Suprapubic skin (tissue), 4 donors: ENCODE measurements around the gene RASA2. TPM values are rescaled to one million over a fixed set of nuclear protein-coding genes. Genes with fewer than 3 reads are reported as not detected.

Experiments
- DNase-seq, 2 donors: peaks; one replicate each; pipeline ENCODE4 v3.0.0-alpha.2; 2019; ENCODE audit warnings: low spot score in 2 of 2
- H3K27ac ChIP-seq: fragments of 200-600 bp; sonication (generic); one replicate; pipeline ENCODE4 v1.5.1; 2019
- H3K27me3 ChIP-seq: fragments of 200-600 bp; sonication (generic); one replicate; pipeline ENCODE4 v1.5.1; 2019
- H3K36me3 ChIP-seq: fragments of 200-600 bp; sonication (generic); one replicate; pipeline ENCODE4 v1.5.1; 2019
- H3K4me1 ChIP-seq: fragments of 200-600 bp; sonication (generic); one replicate; pipeline ENCODE4 v1.5.1; 2019
- H3K4me3 ChIP-seq: fragments of 200-600 bp; sonication (generic); one replicate; pipeline ENCODE4 v1.5.1; 2019; ENCODE audit warnings: mild to moderate bottlenecking
- H3K9me3 ChIP-seq: fragments of 200-600 bp; sonication (generic); one replicate; pipeline ENCODE4 v1.5.1; 2019
- EP300 ChIP-seq: sonication (generic); formaldehyde crosslinking; IDR thresholded peaks from one replicate; pipeline ENCODE4 v1.6.1; 2017; ENCODE audit warnings: antibody characterized with exemption
- POLR2A ChIP-seq, 2 donors: fragments of 450-650 bp; IDR thresholded peaks; one replicate each; pipeline ENCODE4 v1.6.1; 2017; ENCODE audit warnings: antibody characterized with exemption in 2 of 2, mild to moderate bottlenecking in 2 of 2, moderate library complexity in 2 of 2
- POLR2AphosphoS5 ChIP-seq, 3 donors: sonication (generic); formaldehyde crosslinking; IDR thresholded peaks; one replicate each; pipeline ENCODE4 v1.6.1; 2017; ENCODE audit warnings: antibody characterized with exemption in 3 of 3
- WGBS: methylation state at CpG from one replicate; pipeline ENCODE4 v1.1.5; 2018; 5-methylcytosine and 5-hydroxymethylcytosine counted together
- total RNA-seq, 4 donors: library from RNA; depleted of rRNA; stranded (reverse); fragments of >200 nt; gene quantifications; one replicate each; pipeline ENCODE4 v1.1.0, GENCODE V29; 2016
- TF ChIP-seq, protein P1 (sequence below), 2 donors: fragments of 200-600 bp in 1 of 2; fragments of 450-650 bp in 1 of 2; sonication (generic) in 1 of 2; IDR thresholded peaks; one replicate each; pipeline ENCODE4 v1.5.1; 2016 to 2019; ENCODE audit warnings: antibody characterized with exemption in 2 of 2, mild to moderate bottlenecking in 1 of 2, moderate library complexity in 1 of 2

RASA2 gene
- total RNA-seq, 4 donors from 2014 or later: 14.3 to 48.6 (median 24.0) TPM

DNA sequence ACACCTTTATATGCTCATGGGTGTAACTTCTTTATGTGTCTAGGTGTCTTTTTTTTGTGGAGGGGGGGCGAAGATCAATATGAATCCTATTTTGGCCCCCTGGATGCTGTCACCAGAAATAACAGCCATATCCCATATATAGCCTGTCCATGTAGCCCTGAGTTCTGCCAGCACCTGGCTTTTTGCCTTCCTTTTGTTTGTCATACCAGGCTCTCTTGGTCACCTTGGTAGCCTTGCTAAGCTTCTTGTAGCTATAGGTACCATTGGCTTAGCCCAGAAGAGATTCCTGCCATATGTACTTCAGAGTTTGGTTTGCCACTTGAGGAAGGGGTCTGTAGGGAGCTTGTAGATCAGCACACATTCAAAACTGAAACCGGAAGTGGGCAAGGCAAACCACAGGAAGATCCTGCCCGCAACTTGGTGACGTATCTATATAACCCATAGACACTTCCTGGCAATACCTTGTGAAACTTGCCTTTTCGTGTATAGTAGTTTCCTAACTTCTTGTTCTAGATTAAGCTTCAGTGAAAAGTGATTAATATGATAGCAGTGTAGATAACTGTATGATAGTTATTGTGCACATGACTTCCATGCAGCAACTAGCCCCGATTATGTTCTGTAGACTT, 11.9 kb downstream of the RASA2 start:
- WGBS: 75% methylated on average over 6 of the region's 6 CpGs
- Histone ChIP-seq H3K36me3 (no peaks in the 10 kb centered on the region), H3K27me3 (no peaks in the 10 kb centered on the region), H3K9me3 (no peaks in the 10 kb centered on the region), H3K4me1 (peaks cover 10% of the 10 kb centered on the region), H3K27ac (peak overlapping the region; percentile 24), H3K4me3 (no peak overlapping the region)
- no peak for DNase-seq
- TF ChIP-seq EP300 (no peak), POLR2AphosphoS5 (IDR thresholded peaks at IDR 0.05) (no peak), POLR2A (IDR thresholded peaks at IDR 0.05) (no peak)
- TF ChIP-seq, protein P1, sequence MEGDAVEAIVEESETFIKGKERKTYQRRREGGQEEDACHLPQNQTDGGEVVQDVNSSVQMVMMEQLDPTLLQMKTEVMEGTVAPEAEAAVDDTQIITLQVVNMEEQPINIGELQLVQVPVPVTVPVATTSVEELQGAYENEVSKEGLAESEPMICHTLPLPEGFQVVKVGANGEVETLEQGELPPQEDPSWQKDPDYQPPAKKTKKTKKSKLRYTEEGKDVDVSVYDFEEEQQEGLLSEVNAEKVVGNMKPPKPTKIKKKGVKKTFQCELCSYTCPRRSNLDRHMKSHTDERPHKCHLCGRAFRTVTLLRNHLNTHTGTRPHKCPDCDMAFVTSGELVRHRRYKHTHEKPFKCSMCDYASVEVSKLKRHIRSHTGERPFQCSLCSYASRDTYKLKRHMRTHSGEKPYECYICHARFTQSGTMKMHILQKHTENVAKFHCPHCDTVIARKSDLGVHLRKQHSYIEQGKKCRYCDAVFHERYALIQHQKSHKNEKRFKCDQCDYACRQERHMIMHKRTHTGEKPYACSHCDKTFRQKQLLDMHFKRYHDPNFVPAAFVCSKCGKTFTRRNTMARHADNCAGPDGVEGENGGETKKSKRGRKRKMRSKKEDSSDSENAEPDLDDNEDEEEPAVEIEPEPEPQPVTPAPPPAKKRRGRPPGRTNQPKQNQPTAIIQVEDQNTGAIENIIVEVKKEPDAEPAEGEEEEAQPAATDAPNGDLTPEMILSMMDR (IDR thresholded peaks at IDR 0.05): no peak

DNA sequence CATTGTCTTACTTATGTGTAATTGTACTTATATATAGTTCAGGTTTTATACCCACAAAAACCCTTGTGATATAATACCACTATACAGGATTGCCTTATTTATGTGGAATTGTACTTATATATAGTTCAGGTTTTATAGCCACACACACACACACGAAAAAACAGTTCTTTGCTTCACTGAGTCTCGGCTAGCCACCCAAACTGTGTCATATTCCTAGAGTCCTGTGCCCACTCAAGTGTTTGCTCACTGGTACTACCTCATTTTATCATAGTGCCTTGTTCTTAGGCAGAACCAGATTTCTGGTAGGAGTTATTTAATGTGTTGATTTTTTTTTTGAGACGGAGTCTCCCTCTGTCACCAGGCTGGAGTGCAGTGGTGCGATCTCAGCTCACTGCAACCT, 12.5 kb downstream of the RASA2 start:
- 89% methylated on average over 4 of the region's 4 CpGs for WGBS
- TF ChIP-seq EP300 (no peak), POLR2AphosphoS5 (IDR thresholded peaks at IDR 0.05) (no peak)
- TF ChIP-seq, protein P1 (IDR thresholded peaks at IDR 0.05): no peak
- H3K4me1 ChIP-seq: peaks cover 10% of the 10 kb centered on the region
- no peaks in the 10 kb centered on the region for H3K9me3 ChIP-seq
- peak overlapping the region; percentile 9 for H3K27ac ChIP-seq
- no peaks in the 10 kb centered on the region for H3K27me3 ChIP-seq
- H3K4me3 ChIP-seq: no peak overlapping the region
- no peaks in the 10 kb centered on the region for H3K36me3 ChIP-seq
- DNase-seq: no peak

DNA sequence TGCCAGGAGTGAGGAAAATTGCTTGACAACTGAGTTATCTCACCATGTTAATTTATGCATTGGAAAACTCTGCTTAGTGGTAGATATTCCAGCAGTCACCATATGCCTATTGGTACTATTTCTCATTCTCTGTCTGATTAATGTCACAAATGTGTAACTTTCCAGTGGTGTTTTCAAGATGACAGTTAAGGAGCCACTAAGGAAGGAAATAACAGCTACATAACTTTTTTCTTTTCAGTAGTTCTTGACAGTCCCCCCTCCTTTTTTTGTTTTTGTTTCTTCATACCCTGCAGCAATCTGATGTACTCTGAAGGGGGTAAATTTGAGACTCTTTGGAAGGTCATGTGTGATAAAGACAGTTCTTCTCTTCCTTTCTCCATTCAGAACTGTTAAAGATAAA, 13.1 kb downstream of the RASA2 start:
- no peaks in the 10 kb centered on the region for H3K9me3 ChIP-seq
- TF ChIP-seq, protein P1 (IDR thresholded peaks at IDR 0.05): no peak
- TF ChIP-seq EP300 (no peak), POLR2AphosphoS5 (IDR thresholded peaks at IDR 0.05) (no peak), POLR2A (IDR thresholded peaks at IDR 0.05) (no peak)
- H3K27ac ChIP-seq: no peak overlapping the region
- no peak for DNase-seq
- no peaks in the 10 kb centered on the region for H3K27me3 ChIP-seq
- no peak overlapping the region for H3K4me3 ChIP-seq
- peaks cover 10% of the 10 kb centered on the region for H3K4me1 ChIP-seq
- H3K36me3 ChIP-seq: no peaks in the 10 kb centered on the region

DNA sequence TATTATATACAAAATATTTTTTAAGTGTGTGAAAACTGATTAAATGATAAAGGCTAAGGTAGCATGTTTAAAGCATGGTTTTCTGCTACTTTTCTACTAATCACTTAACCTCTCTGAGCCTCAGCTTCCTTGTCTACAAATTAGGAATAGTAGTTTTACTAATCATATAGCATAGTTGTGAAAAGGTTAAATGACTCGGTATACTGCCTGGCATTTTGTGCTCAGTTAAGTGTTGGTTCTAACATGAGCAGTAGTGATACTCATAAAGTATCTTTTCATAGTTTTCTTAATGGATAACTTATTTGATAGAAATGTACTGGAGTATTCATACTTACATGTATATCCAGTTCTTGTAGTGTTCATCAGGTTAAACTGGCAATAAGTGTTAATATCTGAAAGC, 13.6 kb downstream of the RASA2 start:
- Histone ChIP-seq H3K4me1 (peaks cover 10% of the 10 kb centered on the region), H3K36me3 (no peaks in the 10 kb centered on the region), H3K4me3 (no peak overlapping the region), H3K9me3 (no peaks in the 10 kb centered on the region), H3K27me3 (no peaks in the 10 kb centered on the region), H3K27ac (no peak overlapping the region)
- no peak for DNase-seq
- 86% methylated on average over 1 of the region's 1 CpG for WGBS
- TF ChIP-seq EP300 (no peak), POLR2AphosphoS5 (IDR thresholded peaks at IDR 0.05) (no peak), POLR2A (IDR thresholded peaks at IDR 0.05) (no peak)
- TF ChIP-seq, protein P1 (IDR thresholded peaks at IDR 0.05): no peak

DNA sequence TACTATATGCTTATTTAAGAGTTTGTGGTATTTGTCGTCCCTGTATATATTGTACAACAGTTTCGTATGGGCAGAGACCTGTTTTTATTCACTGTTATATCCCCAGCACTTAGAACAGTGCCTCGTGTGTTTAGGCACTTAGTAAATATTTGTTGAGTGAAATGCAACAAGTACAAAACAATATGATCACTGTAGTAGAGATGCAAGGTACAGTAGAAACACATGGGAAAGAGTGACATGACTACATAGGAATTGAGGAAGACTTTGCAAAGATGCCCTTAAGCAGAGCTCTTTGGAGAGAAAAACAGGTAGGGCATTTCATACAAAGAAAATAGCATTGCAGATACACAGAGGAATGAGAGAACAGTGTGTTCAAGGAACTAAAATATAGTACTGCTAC, 18.3 kb downstream of the RASA2 start:
- Histone ChIP-seq H3K27me3 (no peaks in the 10 kb centered on the region), H3K27ac (no peak overlapping the region), H3K36me3 (no peaks in the 10 kb centered on the region), H3K9me3 (no peaks in the 10 kb centered on the region), H3K4me3 (no peak overlapping the region), H3K4me1 (peaks cover 1% of the 10 kb centered on the region)
- no peak for DNase-seq
- no peak for TF ChIP-seq POLR2AphosphoS5 (IDR thresholded peaks at IDR 0.05)
- TF ChIP-seq EP300: no peak
- no peak for TF ChIP-seq POLR2A (IDR thresholded peaks at IDR 0.05)
- TF ChIP-seq, protein P1 (IDR thresholded peaks at IDR 0.05): no peak
- 89% methylated on average over 3 of the region's 3 CpGs for WGBS
